GM21737 (cell line): ENCODE measurements around the gene PDPK1.

Source experiments
- ATAC-seq: cut with Tn5 transposase; IDR thresholded peaks from one replicate; pipeline ENCODE4 v1.9.1; 2021; ENCODE audit warnings: mild to moderate bottlenecking, moderate library complexity; ENCODE audit not compliant: unreplicated experiment

PDPK1 gene

DNA sequence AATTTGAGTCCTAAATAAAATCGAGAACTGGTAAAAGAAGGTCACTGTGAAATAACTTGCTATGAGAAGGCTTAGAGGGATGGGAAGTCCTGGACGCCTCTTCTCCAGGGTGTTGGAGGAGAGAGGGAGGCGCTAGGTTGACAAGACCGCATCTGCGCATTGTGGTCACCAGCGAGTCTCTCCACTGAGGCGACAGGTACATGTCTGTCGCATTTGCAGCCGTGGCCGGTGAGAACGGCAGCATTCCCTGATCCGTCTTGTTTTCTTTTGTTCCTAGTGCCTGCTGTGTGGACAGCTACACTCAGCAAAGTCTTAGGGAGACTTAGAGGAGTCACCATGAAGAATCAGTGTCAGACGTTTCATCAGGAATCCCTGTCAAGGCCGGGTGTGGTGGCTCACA, 32.1 kb upstream of the PDPK1 start:
- no peak for ATAC-seq

GRCh38 chr16:2507052-2507659, 30.7 kb upstream of the PDPK1 start:
- ATAC-seq = peak; percentile 49

- ATAC-seq = peak; percentile 22
Measured at GRCh38 chr16:2507665-2508064, 30.2 kb upstream of the PDPK1 start.

GRCh38 chr16:2508722-2509400, 29.0 kb upstream of the PDPK1 start:
- ATAC-seq = no peak

DNA sequence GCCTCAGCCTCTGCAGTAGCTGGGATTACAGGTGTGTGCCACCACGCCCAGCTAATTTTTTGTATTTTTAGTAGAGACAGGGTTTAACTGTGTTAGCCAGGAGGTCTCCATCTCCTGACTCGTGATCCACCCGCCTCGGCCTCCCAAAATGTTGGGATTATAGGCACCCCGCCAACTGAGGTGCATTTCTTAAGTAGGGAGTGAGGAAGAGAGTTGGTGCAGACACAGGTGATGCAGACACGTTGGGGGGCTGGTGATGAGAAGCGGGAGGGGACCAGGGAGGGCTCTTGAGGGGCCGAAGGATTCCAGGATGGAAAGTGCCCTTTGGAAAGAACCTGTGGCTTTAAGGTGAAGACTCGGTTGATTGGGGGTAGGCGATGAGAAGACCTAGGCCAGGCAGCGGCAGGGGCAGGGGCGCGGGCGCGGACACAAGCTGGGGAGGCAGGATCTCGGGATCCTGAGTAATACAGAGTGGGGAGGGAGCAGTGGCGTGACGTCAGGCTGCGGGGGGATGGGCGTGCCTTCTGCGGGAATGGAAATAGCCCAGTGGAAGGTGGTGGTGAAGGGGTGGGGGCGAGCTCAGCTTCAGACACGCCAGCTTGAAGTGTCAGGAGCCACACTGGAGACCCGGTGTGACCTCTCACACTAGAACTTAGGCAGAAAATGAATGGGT, 26.6 kb upstream of the PDPK1 start:
- no peak for ATAC-seq

- no peak for ATAC-seq
Measured at GRCh38 chr16:2511996-2512734, 25.7 kb upstream of the PDPK1 start.

DNA sequence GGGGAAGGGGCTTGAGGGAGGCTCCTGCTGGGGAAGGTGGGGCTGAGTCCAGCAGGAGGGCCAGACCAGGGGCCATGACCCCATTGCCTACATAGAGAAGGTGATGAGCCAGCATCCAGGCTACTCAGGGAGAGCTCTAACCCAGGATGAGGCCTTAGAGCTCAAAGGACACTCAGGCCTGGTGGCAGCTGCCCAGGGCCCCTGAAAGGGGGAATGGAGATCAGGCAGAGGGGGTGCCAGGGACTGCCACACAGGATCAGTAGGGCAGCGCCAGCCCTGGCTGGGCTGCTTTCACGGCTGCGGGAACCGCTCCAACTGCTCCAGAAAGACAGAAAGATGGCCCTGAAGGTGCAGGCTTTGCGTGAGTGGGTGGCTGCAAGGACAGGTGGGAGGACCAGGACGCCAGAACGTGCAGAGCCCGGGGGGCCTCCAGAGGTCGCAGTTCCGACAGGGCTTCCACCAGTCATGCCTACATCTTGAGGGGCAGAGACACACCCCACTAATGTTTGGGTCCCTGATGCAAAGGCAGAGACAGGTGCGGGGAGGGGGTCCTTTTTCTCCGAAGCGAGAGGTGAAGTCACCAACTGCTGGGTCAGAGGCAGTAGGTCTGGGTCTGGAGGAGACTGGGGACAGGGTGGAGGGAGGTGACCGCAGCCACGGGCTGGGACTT, 25.0 kb upstream of the PDPK1 start:
- no peak for ATAC-seq

GRCh38 chr16:2513405-2514332, 24.2 kb upstream of the PDPK1 start, which contains the start of gene ATP6V0C:
Gene ATP6V0C (plus strand): TSS chr16:2513952. CDS start chr16:2514104, 152 bp downstream.
- peak; percentile 58 for ATAC-seq

- ATAC-seq = no peak
Measured at GRCh38 chr16:2514333-2515179, 23.3 kb upstream of the PDPK1 start.

- ATAC-seq = no peak
Measured at GRCh38 chr16:2515180-2515851, 22.5 kb upstream of the PDPK1 start.

- ATAC-seq = no peak
Measured at GRCh38 chr16:2516391-2517240, 21.2 kb upstream of the PDPK1 start.

GRCh38 chr16:2517954-2518605, 19.7 kb upstream of the PDPK1 start:
- no peak for ATAC-seq

GRCh38 chr16:2518823-2519710, 18.8 kb upstream of the PDPK1 start:
- no peak for ATAC-seq

DNA sequence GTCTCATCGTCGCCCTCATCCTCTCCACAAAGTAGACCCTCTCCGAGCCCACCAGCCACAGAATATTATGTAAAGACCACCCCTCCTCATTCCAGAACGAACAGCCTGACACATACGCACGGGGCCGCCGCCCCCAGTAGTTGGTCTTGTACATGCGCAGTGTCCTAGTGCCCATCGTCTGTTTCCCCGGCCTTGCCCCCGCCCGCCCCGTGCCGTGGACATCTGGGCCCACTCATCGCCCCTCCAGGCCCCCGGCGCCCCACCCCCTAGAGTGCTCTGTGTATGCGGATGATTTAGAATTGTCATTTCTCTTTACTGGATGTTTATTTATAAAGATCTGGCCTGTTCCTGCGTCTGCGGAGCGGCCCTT, 18.1 kb upstream of the PDPK1 start:
- ATAC-seq = no peak

DNA sequence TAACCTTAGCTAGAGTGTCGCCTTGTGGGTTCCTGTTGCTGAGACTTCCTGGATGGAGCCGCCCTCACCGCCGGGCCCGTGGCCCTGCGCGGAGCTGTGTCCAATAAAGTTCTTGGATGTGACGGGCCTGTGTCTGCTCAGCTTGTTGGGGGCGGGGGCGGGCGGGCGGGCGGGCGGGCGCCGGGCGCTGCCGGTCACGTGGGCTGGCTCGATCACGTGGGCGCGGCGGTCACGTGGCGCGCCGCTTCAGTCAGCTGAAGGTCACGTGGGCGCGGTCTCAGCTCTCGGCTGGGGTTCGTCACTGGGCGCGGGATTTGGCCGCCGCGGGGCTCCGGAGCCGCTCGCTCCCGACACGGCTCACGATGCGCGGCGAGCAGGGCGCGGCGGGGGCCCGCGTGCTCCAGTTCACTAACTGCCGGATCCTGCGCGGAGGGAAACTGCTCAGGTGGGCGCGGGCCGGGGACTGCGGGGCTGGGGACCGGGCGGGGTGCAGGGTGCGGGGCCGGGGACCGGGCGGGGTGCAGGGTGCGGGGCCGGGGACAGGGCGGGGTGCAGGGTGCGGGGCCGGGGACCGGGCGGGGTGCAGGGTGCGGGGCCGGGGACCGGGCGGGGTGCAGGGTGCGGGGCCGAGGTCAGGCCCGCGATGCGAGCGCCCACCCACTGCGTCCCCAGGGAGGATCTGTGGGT, 17.6 kb upstream of the PDPK1 start, which contains the start of gene AMDHD2:
Gene AMDHD2, plus strand, starts transcription at position 275 of the 687 bp plus-strand sequence. Its CDS starts 88 bp downstream, at position 363.
- peak; percentile 35 for ATAC-seq
